GM06990 (cell line): ENCODE measurements around the gene NSUN4.

Experiments
- DNase-seq: peaks from one replicate; pipeline ENCODE4 v3.0.0-alpha.2; 2011; ENCODE audit not compliant: insufficient read length; ENCODE audit errors: extremely low read depth
- H3K27me3 ChIP-seq: replicated peaks from 2 replicates; pipeline ENCODE4 v1.6.0; 2011; ENCODE audit warnings: low read length; ENCODE audit not compliant: control insufficient read depth, insufficient read depth
- H3K36me3 ChIP-seq: 2 replicates; pipeline ENCODE4 v1.5.1; 2011; ENCODE audit warnings: low read length; ENCODE audit not compliant: control insufficient read depth, insufficient read depth
- H3K4me3 ChIP-seq: replicated peaks from 2 replicates; pipeline ENCODE4 v1.5.1; 2011; ENCODE audit warnings: low read depth, mild to moderate bottlenecking, control low read depth, low read length
- CTCF ChIP-seq: IDR thresholded peaks from 2 replicates; pipeline ENCODE4 v1.5.1; 2011; ENCODE audit warnings: low read length, control low read depth, mild to moderate bottlenecking, inconsistent platforms; ENCODE audit not compliant: insufficient read depth, poor library complexity, severe bottlenecking

The NSUN4 gene

DNA sequence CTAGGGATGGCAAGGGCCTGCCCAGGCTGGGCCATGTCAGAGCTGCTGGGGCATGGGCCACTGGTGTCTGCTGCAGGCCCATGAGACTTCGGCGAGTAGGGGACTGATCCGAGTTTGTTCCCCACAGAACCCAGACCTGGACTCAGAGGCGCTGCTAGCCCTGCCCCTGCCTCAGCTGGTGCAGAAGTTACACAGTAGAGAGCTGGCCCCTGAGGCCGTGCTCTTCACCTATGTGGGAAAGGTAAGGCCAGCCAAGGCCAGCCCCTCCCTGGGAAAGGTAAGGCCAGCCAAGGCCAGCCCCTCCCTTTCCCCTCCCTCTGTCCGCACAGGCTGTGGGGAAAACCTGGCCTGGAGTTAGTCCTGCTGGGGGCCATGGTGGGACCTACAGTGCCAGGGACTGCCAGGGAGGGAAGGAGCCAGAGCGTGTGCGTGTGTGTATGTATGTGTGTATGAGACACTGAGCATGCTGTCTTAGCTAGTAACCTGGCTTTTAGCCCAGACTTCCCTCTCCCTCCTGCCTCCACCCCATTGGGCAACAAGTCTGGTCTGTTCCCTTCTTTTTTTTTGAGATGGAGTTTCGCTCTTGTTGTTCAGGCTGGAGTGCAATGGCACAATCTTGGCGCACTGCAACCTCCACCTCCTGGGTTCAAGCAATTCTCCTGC, 61.5 kb downstream of the NSUN4 start:
- DNase-seq, result no peak
- H3K36me3 ChIP-seq, result no peaks in the 10 kb centered on the region
- TF ChIP-seq CTCF, result no peak
- no peaks in the 10 kb centered on the region for H3K27me3 ChIP-seq
- no peak overlapping the region for H3K4me3 ChIP-seq

DNA sequence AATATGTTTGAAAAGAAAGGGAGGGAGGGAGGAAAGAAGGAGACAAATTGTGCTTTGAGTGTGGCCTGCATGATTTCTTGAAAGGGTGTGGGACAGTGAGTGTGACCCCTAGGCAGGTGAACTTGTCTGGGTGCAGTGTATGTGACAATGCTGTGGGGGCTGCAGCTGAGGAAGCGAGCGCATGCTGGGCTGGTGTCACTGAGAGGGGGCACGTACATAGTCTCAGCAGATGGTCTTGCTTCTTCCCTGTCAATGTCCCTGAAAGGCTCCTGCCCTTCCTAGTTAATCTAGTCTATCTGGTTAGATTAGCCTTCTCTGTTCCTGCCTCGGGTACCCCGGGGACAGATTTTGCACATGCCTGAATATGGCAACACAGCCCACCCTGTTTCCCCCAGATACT, 63.3 kb downstream of the NSUN4 start:
- Histone ChIP-seq H3K4me3 (no peak overlapping the region), H3K36me3 (no peaks in the 10 kb centered on the region), H3K27me3 (peaks cover 2% of the 10 kb centered on the region; the same call in 1 of the 2 replicates)
- no peak for TF ChIP-seq CTCF
- no peak for DNase-seq

GRCh38 chr1:46404482-46405196, 64.0 kb downstream of the NSUN4 start:
- no peak overlapping the region for H3K4me3 ChIP-seq
- no peaks in the 10 kb centered on the region for H3K36me3 ChIP-seq
- DNase-seq, result no peak
- TF ChIP-seq CTCF, result no peak
- H3K27me3 ChIP-seq, result peaks cover 2% of the 10 kb centered on the region; the same call in 1 of the 2 replicates

GRCh38 chr1:46405197-46405555, 64.6 kb downstream of the NSUN4 start:
- DNase-seq, result no peak
- peaks cover 2% of the 10 kb centered on the region; the same call in 1 of the 2 replicates for H3K27me3 ChIP-seq
- no peak overlapping the region for H3K4me3 ChIP-seq
- TF ChIP-seq CTCF, result no peak
- no peaks in the 10 kb centered on the region for H3K36me3 ChIP-seq

DNA sequence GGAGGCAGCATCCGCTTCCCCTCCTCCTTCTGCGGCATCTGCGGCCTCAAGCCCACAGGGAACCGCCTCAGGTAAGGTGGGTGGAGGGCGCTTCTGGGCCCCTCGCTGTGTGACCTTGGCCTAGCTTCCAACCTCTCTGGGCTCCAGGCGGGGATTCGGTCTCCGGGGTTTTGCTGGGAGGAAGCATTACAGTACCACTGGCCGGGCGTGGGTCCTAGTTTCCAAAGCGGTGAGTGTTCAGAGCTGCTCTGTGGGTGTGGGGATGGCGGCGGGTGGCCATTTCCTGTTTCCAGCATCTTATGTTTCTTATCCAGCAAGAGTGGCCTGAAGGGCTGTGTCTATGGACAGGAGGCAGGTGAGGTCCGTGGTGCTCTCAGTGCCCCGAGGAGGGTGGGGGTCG, 65.1 kb downstream of the NSUN4 start:
- DNase-seq, result no peak
- TF ChIP-seq CTCF, result no peak
- Histone ChIP-seq H3K27me3 (peaks cover 2% of the 10 kb centered on the region; the same call in 1 of the 2 replicates), H3K4me3 (no peak overlapping the region), H3K36me3 (no peaks in the 10 kb centered on the region)
